Neural progenitor cell (in vitro differentiated cells): Measurements from ENCODE around the gene SLX9. TPM values are rescaled to one million over a fixed set of nuclear protein-coding genes. Genes with fewer than 3 reads are reported as not detected.

Experiments
- total RNA-seq: library from RNA; depleted of rRNA; stranded (reverse); fragments of >200 nt; gene quantifications from 2 replicates; pipeline ENCODE4 v1.2.3, GENCODE V29; 2015; ENCODE audit warnings: low replicate concordance

The SLX9 gene
- total RNA-seq, 1 donor from 2014 or later, result 4.7 TPM

Other genes with a start within 250 kb of the SLX9 start
- not detected in 2 replicates for gene KRTAP10-12, start 242.9 kb upstream of the SLX9 start, total RNA-seq
- gene TSPEAR, start 228.5 kb upstream of the SLX9 start, total RNA-seq, result not detected in 2 replicates
- gene UBE2G2, start 138.2 kb upstream of the SLX9 start, total RNA-seq, result 76.7 and 83.1 TPM in 2 replicates
- 117 and 135 TPM in 2 replicates for gene SUMO3, start 122.0 kb upstream of the SLX9 start, total RNA-seq
- gene PTTG1IP, start 66.3 kb upstream of the SLX9 start, total RNA-seq, result 162 and 192 TPM in 2 replicates
- gene ITGB2, start 19.1 kb upstream of the SLX9 start, total RNA-seq, result 0.09 TPM in 1 of 2 replicates, not detected in the other
- 5.1 and 8.4 TPM in 2 replicates for gene ADARB1, start 134.6 kb downstream of the SLX9 start, total RNA-seq